GM04504 (cell line): ENCODE results near the gene ZNF205.
"Not testable (repeated sequence)": the region's sequence is repeated elsewhere in the genome, so short reads cannot be mapped to it uniquely, and the experiment has no call there.

Source experiments
- DNase-seq: peaks from one replicate; pipeline ENCODE4 v3.0.0-alpha.2; 2012; ENCODE audit warnings: low read depth

ZNF205 gene

DNA sequence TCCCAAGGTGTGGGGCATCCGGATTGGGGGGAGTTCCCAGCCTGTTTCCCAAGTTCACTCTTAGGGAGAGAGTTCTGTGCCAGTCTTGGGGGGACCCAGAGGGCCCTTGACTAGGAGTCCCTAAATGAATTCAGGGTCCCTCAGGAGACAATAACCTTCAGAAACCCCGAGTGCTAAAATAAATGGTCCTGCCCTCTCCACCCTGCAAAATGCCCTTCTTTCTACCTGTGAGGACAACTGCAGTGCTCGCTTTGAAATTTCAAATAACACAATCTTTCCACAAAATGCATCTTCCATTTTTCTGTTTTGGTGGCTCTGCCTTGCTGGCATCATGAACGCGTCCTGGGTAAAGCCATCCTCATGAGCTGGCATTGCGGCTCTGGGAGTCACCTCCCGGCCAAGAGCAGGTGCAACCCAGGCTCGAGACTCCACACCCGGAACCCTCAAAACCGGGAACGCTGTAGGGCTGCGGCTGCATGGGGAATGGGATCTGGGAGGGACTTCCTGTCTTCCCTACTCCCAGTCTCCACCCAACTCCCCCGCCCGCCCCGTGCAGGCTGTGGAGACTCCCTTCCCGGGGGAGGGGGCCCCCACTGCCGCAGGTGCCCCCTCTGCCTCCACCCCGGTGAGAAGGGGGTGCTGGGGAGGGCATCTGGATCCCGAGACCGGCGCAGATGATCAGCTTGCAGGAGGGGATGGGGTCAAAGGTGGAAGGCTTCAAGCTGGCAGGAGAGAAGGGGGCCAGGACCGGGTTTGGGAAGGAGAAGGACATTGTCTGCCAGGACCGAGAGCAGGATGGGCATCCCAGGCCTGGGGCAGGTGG is at the start of gene ZNF205:
ZNF205 (plus strand) TSS at position 529 of the 823 bp plus-strand sequence. CDS start 845 bp downstream, outside the sequence.
- DNase-seq = no peak

DNA sequence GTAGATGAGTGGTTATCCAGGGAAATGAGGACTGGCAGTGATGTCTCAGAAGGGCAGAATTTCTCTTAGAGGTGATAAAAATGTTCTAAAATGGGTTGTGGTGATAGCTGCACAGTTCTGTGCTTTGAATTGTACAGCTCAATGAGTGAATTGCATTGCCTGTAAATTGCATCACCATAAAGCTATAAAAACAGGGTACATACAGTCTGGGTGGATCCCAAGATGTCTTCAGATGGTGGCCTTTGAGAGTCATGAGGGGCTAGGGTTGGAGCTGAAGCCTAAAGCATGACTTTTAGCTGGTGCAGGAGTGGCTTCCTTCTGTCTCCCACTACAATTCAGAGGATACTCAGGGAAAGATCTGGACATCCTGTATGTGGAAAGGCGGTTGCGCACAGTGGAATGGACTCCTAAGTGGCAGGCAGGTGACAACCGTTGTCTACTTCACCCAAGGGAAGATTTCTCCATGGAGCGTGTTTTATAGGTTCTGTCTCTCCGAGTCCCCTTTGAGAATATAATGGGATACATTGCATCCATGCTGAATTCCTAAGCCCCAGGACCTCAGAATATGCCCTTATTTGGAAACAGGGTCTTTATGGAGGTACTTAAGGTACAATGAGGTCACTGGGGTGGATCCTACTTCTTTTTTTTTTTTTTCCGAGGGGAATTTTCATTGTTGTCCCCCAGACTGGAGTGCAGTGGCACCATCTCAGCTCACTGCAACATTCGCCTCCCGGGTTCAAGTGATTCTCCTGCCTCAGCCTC is 48.6 kb upstream of the ZNF205 start:
- DNase-seq = no peak

DNA sequence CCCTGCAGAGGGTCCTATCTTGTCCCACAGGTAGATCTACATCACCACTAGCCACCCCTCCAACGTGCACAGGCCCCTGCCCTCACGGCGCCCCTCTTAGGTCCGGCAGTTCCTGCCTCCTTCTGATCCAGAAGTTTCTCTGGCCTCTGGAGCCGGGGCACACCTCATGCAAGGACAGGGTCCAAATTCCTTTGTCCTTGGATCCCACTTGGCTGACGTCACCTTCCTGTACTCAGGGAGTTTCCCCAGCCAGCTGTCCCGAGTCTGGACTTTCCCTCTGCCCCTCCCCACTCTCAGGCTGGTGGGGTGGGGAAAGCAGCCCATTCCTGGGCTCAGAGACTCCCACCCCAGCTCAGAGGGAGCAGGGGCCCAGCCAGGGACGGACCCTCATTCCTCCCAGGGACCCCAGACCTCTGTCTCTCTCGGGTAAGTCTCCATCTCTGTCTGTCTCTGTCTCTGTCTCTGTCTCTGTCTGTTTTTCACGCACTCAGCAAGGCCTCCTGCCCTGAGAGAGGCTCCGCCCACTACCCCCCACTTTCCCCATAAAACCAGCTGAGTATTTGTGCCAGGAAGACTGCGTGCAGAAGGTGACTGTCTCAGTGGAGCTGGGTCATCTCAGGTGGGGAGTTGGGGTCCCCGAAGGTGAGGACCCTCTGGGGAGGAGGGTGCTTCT is 47.2 kb upstream of the ZNF205 start, which contains the start of gene IL32:
IL32 (plus strand) TSS at position 572 of the 673 bp plus-strand sequence. CDS start 172 bp downstream, outside the sequence.
- peak; percentile 46 for DNase-seq

DNA sequence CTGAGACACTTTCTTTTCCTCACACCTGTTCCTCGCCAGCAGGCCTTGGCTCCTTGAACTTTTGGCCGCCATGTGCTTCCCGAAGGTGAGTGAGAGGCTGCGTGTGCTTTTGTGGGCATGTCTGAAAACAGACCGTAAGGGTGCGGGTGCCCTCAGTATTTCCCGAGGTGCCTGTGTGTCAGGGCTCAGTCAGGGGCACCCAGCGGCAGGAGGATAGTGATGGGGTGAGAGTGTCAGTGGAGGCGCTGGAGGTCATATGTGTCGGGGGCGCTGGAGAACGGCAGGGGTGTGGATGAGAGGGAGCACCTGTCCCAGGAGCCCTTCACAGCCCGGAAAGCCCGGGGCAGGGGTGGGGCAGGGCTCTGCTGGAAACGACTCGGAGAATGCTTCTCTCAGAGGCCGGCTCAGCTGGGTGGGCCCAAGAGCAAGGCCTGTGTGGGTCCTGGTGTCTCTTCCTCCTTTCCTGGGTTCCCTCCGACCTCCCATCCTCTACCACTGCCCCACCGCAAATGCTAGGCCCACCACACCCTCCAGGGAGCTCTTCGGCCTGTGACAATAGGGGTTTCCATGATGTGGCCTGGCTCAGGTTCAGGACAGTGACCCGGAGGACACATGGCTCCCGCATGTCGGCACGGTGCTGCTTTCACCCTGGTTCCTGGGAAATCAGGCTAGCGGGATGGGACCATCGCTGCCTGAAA is 46.5 kb upstream of the ZNF205 start:
- no peak for DNase-seq

DNA sequence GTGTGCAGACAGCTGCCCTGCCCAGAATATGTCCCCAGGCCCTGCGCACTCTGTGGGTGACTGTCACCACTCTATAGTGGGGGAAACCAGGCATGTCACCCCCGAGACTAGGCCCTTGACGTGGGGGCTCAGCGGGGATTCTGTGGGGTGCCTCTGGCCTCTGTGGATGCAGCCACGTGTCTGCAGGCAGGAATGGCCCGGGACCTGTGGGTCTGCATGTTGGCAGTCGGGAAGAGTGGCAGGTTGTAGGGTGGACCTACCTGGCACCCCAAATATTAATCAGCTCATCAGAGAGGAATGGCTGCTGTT is 46.0 kb upstream of the ZNF205 start:
- no peak for DNase-seq

DNA sequence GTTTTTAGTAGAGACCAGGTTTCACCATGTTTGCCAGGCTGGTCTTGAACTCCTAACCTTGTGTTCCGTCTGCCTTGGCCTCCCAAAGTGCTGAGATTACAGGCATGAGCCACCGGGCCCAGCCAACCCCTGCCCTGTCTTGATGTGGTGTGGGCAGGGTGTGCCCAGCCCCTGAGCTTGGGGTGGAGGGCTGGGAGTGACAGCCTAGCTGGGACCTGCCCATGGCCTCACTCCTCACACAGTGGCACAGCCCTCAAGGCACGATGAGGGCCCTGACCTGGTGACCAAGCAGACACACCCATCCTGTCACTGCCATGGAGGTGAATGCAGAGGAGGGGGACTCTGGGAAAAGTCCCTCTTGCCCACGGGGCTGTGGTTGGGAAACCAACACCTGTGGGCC is 43.9 kb upstream of the ZNF205 start:
- no peak for DNase-seq

DNA sequence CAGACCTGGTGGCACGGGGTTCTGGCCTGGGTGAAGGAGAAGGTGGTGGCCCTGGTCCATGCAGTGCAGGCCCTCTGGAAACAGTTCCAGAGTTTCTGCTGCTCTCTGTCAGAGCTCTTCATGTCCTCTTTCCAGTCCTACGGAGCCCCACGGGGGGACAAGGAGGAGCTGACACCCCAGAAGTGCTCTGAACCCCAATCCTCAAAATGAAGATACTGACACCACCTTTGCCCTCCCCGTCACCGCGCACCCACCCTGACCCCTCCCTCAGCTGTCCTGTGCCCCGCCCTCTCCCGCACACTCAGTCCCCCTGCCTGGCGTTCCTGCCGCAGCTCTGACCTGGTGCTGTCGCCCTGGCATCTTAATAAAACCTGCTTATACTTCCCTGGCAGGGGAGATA is 43.2 kb upstream of the ZNF205 start:
- DNase-seq = not testable (repeated sequence)

DNA sequence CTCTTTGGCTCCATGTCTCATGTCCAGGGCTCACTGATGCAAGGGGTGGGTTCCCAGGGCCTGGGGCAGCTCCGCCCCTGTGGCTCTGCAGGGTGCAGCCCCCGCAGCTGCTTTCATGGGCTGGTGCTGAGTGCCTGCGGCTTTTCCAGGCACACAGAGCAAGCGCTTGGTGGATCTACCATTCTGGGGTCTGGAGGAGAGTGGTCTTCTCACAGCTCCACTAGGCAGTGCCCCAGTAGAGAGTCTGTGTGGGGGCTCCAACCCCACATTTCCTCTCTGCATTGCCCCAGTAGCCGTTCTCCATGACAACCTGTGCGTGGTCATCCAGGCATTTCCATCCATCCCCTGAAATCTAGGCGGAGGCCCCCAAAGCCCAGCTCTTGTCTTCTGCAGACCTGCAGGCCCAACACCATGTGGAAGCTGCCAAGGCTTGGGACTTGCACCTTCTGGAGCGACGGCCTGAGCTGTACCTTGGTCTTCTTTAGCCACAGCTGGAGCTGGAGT is 41.7 kb upstream of the ZNF205 start:
- no peak for DNase-seq

DNA sequence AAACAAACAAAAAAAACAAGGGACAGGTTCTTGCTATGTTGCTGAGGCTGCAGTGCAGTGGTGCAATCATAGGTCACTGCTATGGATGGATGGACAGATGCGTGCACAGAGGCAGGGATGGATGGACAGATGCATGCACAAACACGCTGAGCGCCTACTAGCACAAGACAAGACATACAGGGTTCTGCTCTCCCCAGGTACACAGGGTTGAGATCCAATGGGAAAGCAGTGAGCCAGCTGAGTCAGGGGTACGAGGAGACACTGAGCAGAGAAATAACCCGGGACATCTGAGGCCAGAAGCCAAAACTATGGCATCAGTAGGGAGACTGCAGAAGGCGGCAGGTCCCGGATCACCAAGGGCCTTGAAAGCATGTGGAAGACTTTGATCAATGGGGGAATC is 40.7 kb upstream of the ZNF205 start:
- DNase-seq = no peak

DNA sequence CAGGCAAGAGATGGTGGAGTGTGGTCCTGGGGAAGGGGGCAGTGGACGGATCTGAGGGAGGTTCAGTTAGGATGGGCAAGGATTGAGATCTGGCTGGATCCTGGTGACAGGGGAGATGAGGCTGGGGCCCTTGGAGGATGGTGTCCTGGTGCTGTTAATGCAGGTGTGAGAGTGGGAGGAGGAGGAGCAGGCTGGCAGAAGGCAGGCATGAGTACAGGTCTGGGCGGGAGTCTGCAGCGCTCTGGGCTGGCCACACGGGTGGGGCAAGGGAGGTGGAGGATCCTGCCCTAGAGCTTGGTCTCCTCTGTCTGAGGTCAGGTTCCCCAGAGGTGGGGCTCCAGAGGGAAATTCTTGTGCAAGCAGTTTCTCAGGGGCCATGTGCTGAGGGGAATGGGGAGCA is 40.2 kb upstream of the ZNF205 start:
- not testable (repeated sequence) for DNase-seq

DNA sequence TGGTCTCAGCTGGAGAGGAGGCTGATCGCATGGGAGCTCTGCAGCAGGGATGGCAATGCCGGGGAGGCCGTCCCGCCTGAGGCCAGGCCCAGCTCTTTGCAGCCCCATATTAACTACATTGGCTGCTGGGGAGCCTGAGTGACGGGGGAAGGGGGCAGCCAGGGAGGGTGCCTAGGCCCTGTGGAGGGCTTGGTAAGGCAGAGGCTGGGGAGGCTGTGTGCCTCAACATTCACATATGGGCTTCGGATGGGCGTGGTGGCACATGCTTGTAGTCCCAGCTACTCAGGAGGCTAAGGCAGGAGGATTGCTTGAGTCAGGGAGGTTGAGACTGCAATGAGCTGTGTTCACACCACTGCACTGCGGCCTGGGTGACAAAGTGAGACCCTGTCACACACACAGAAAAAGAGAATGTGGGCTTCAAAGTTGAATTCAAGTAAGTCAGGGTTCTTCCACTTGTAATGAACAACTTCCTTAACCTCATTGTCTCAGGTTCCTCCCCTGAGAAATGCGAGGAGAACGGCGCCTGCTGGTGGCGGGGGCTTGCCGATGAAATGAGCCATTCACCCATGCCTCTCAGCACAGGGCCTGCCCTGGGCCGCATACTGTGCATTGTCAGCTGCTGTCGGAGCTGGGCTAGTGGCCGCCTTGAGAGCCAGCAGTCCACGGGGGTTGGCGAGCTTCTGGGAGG is 39.7 kb upstream of the ZNF205 start:
- DNase-seq = not testable (repeated sequence)

DNA sequence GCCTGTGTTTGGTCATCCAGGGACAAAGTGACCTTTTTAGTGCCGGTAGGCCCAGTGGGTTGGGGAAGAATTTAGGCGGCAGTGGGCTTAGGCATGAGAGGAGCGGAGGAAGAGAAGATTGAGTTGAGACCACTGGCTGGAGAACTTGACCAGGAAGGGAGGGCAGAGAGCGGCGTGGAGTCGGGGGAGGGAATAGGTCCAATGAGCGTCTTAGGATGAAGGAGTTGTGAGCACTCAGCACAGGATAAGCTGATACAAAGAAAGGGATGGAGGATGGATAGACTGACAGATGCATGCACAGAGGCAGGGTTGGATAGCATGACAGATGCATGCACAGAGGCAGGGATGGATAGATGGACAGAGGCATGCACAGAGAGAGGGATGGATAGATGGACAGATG is 38.9 kb upstream of the ZNF205 start:
- no peak for DNase-seq

DNA sequence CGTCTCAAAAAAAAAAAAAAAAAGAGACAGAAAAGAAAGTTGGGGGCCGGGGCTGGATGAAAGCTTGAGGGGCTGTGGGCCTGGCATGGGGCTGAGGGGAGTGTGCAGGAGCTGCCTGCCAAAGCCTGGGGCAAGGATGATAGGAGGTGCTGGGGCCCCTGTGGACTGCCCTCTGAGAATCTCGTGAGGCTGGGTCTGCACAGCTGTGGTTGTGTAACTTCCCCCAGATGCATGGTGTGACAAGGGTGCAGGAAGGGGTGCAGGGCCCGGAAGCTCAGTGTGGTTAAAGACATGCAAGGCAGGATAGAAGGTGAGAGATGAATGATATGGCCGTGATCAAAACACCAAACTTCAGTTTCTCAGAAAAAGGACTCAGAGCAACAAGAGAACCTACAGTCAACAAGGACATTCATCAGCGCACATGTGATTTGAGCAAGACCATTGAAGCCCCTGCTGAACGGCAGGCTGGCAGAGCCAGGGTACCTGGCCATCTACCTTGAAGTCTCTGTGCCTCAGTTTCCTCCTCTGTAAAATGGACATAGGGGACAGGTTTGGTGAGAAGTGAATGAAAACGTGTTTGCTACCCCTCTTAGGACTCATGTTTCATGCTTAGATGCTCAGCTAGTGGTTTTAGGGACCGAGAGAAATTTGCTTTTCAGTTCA is 37.4 kb upstream of the ZNF205 start:
- no peak for DNase-seq

DNA sequence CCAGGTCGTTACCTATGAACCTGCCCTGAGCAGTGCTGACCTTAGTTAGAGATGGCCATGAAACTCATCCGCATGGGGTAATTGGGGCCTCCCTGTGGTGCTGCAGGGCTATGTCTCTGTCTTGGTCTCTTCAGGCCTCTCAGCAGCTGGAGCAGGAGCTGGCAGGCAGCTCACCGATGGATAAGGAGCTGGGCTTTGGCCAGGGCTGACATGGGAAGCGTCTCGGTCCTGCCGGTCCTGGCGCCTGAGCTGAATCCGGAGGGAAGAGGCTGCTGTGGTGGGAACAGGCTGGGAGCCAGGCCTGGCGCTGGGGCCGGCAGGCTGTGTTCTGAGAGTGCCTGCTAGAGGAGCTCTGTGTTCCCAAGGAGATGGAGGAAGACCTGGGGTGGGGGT is 36.9 kb upstream of the ZNF205 start:
- no peak for DNase-seq

DNA sequence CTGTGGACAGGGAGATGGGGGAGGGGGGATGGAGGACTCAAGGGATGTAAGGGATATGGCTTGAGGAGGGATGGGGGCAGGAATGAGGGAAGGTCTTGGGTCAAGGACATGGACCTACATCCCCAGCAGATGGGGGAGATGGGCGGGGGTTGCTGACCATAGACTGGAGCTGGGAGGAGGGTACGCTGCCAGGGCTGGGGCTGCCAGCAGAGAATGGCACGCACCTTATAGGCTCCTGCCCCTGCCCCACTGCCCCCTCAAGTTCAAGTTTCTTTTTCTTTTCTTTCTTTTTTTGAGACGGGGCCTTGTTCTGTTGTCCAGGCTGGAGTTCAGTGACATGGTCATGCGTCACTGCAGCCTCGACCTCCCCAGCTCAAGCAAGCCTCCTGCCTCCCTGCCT is 36.4 kb upstream of the ZNF205 start:
- not testable (repeated sequence) for DNase-seq

DNA sequence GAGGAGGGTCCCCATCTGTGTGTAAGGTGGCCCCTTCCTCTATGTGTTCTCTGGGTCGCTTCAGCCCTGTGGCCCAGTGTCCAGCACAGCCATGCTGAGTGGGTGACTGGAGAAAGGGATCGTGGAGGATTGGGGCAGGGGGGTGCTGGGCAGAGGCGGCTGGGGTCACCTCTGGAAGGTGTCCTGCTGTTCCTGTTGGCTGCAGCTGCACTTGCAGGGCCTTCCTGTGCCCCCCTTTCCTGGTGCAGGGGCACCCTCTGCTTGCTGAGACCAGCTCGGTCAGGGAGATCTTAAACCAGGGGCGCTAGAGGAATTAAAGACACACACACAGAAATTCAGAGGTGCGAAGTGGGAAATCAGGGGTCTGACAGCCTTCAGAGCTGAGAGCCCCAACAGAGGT is 35.8 kb upstream of the ZNF205 start:
- no peak for DNase-seq

DNA sequence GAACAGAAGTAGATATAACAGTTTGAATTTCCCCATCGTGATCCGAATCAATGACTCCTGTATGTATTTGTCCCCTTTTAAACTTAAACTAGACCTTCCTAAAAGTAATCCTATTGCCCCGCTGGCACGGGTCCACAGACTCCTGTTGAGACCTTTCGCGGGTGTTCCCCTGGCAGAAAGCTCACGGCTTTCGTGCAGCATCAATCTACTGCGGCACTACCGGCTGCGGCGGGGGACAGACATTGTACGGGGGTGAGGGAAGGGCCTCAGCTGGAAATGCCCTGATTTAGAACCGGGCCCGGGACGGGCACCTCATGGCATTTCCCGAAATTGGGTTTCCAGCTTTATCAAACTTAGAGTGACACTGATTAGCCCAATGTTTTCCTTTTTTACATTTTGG is 32.4 kb upstream of the ZNF205 start:
- no peak for DNase-seq

DNA sequence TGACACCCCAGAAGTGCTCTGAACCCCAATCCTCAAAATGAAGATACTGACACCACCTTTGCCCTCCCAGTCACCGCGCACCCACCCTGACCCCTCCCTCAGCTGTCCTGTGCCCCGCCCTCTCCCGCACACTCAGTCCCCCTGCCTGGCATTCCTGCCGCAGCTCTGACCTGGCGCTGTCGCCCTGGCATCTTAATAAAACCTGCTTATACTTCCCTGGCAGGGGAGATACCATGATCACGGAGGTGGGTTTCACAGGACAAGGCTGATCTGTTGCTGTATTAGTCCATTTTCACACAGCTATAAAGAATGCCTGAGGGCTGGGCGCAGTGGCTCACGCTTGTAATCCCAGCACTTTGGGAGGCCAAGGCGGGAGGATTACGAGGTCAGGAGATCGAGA is 30.4 kb upstream of the ZNF205 start:
- DNase-seq = not testable (repeated sequence)

DNA sequence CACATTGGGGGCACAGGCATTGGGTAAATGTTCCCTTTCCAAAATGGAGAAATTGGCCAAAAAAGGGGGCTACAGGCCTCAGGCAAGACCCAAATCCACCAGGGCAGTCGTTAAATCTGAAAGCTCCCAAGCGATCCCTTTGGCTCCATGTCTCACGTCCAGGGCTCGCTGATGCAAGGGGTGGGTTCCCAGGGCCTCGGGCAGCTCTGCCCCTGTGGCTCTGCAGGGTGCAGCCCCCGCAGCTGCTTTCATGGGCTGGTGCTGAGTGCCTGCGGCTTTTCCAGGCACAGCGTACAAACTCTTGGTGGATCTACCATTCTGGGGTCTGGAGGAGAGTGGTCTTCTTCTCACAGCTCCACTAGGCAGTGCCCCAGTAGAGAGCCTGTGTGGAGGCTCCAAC is 29.0 kb upstream of the ZNF205 start:
- DNase-seq = not testable (repeated sequence)

DNA sequence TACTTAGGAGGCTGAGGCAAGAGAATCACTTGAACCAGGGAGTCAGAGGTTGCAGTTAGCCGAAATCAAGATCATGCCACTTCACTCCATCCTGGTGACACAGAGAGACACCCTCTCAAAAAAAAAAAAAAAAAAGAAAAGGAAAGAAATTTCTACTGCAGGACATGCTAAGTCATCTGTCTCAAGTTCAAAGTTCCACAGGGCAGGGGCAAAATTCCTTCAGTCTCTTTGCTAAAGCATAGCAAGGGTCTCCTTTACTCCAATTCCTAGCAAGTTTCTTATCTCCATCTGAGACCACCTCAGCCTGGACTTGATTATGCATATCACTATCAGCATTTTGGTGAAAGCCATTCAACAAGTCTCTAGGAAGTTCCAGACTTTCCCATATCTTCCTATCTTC is 27.9 kb upstream of the ZNF205 start:
- DNase-seq = no peak
